AG04450 (cell line): ENCODE data around the gene MAD1L1. TPM values are rescaled to one million over a fixed set of nuclear protein-coding genes. Genes with fewer than 3 reads are reported as not detected.

ENCODE experiments used
- CTCF ChIA-PET: fragments of 300-600, 350-600 bp; formaldehyde crosslinking; extraction: SDS; loops from one replicate; lab custom pipeline; 2022; ENCODE audit warnings: antibody characterized with exemption, inconsistent platforms; lab: Charles Lee
- POLR2A ChIA-PET: fragments of 350-600 bp; formaldehyde crosslinking; extraction: SDS; loops from one replicate; lab custom pipeline; 2021; ENCODE audit warnings: antibody characterized with exemption, inconsistent platforms; lab: Yijun Ruan, JAX
- DNase-seq: peaks from one replicate; pipeline ENCODE4 v3.0.0-alpha.2; 2011; ENCODE audit warnings: low read depth, low spot score
- H3K27ac ChIP-seq: one replicate; pipeline ENCODE4 v1.5.1; 2012; ENCODE audit warnings: low read depth, low read length, control low read depth
- H3K27me3 ChIP-seq: one replicate; pipeline ENCODE4 v1.6.0; 2012; ENCODE audit warnings: low read length; ENCODE audit not compliant: control insufficient read depth, insufficient read depth
- H3K4me3 ChIP-seq: 2 replicates; pipeline ENCODE4 v1.5.1; 2011; ENCODE audit warnings: mild to moderate bottlenecking, low read depth, low read length, control low read depth
- H3K9me3 ChIP-seq: 2 replicates; pipeline ENCODE4 v1.5.1; 2012; ENCODE audit warnings: low read length; ENCODE audit not compliant: control insufficient read depth, insufficient read depth
- polyA plus RNA-seq: library from polyadenylated mRNA; depleted of rRNA; stranded (reverse); fragments of >200 nt; gene quantifications from 2 replicates; pipeline ENCODE4 v1.2.3, GENCODE V29; 2011
- TF ChIP-seq, protein P1 (sequence below): IDR thresholded peaks from 2 replicates; pipeline ENCODE4 v1.5.1; 2011; ENCODE audit warnings: low read depth, low read length, control low read depth, inconsistent platforms

Gene MAD1L1
- polyA plus RNA-seq, 1 experiment, result 11.9 TPM

DNA sequence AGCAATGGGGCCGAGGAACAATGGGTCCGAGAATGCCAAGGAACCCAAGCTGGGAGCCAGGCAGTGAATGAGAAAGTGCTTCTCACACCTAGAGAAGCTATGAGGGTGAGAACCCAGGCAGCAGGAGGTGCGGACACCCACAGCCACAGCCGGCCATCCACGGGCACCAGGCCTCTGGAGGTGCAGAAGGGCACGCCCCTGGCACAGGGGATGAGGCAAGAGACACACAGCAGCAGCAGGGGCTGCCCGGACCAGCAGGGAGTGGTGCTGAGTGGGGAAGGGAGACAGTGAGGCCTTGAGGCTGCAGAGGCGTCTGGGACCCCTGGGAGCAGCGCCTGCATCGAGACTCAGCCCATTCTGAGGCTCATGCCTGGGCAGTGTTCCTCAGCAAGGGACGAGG lies 135.3 kb downstream of the MAD1L1 start:
- no peak for DNase-seq
- H3K4me3 ChIP-seq, result no peak overlapping the region
- TF ChIP-seq, protein P1, sequence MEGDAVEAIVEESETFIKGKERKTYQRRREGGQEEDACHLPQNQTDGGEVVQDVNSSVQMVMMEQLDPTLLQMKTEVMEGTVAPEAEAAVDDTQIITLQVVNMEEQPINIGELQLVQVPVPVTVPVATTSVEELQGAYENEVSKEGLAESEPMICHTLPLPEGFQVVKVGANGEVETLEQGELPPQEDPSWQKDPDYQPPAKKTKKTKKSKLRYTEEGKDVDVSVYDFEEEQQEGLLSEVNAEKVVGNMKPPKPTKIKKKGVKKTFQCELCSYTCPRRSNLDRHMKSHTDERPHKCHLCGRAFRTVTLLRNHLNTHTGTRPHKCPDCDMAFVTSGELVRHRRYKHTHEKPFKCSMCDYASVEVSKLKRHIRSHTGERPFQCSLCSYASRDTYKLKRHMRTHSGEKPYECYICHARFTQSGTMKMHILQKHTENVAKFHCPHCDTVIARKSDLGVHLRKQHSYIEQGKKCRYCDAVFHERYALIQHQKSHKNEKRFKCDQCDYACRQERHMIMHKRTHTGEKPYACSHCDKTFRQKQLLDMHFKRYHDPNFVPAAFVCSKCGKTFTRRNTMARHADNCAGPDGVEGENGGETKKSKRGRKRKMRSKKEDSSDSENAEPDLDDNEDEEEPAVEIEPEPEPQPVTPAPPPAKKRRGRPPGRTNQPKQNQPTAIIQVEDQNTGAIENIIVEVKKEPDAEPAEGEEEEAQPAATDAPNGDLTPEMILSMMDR, result no peak
- POLR2A ChIA-PET, result no interaction called here
- CTCF ChIA-PET, result no interaction called here
- H3K27me3 ChIP-seq, result no peaks in the 10 kb centered on the region
- no peak overlapping the region for H3K27ac ChIP-seq
- H3K9me3 ChIP-seq, result no peaks in the 10 kb centered on the region; the same call in 1 of the 2 replicates

DNA sequence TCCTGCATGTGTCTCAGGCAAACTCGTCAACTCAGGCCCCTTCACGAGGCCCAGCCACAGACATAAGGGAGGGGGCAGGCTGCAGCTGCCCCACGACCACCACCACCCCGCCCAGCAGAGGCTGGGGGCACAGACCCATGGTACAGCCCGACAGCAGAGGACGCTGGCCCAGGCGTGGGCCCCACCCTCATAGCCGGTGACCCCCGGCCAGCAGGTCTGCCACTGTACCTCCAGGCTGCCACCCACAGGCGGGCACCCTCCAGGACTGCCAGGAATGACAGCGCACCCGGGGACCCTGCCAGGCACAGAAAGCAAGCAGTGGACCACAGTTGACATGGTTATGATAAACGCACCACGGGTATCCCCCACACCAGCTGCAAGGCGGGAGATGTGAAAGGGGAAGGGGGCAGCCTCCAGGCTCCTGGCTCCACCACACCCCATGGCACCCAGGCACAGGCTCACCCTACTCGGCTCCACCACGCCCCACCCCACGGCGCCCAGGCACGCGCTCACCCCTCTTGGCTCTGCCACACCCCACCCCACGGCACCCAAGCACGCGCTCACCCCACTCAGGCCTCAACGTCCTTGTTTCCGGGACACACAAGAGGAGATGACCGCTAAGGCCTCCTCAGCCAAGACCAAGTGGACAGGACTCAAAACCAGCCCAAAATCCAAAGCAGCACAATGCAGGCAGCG lies 135.9 kb downstream of the MAD1L1 start:
- POLR2A ChIA-PET, result no interaction called here
- Histone ChIP-seq H3K9me3 (no peaks in the 10 kb centered on the region; the same call in 1 of the 2 replicates), H3K27me3 (no peaks in the 10 kb centered on the region), H3K27ac (no peak overlapping the region), H3K4me3 (no peak overlapping the region)
- no peak for DNase-seq
- TF ChIP-seq, protein P1, result no peak
- CTCF ChIA-PET, result interaction anchor here (0.8 kb wide), 1 partner anchor 8 kb away, joined by 3 read pairs; no protein-coding TSS in a partner anchor

DNA sequence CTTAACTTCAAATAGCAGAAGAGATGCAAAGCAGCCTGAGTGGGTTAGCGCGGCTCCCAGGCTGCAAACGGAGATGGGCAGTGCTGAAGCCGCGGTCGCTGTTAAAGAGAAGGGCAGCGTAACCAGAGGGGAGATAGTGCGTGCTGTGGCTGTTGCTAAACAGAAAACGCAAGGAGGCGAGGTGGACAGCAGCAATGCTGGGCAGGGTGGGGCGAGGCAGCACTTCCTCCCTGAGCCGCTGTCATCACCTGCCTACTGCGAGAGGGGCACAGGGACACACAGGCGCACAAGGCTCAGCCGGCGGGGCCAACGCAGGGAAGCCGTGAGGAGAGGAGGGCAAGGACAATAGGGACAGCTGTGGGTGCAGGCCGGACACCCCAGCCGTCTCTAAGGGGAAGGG lies 137.3 kb downstream of the MAD1L1 start:
- no peak overlapping the region for H3K4me3 ChIP-seq

DNA sequence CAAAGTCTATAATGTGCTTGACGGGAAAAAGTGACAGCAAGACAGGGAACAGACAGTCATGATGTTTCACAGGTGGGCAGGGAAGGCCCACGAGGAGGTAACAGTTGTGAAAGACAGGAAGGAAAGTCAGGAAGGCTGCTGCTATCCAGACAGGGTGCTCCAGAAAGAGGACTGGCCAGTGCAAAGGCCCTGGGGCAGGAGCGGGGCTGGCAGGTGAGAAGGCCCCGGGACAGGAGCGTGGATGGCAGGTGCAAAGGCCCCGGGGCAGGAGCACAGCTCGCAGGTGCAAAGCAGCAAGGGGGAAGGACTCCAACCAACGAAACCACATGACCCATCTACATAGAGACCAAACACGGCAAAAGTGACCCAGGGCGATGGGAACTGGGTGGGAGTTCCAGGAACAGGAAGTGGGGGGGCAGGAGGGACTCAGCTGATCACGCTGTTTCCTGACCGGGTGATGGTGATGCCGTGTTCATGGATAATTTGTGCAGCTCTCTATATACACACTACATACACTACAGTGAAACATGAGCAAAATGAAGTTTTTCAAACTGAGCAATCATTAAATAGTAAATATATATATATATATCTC lies 138.2 kb downstream of the MAD1L1 start:
- no peak overlapping the region for H3K4me3 ChIP-seq
- ChIA-PET CTCF (interaction anchor here (1.3 kb wide), 1 partner anchor 12 kb away, joined by 4 read pairs; no protein-coding TSS in a partner anchor), POLR2A (no interaction called here)
- no peak for DNase-seq
- TF ChIP-seq, protein P1, result no peak
- no peak overlapping the region for H3K27ac ChIP-seq
- no peaks in the 10 kb centered on the region; the same call in 1 of the 2 replicates for H3K9me3 ChIP-seq
- no peaks in the 10 kb centered on the region for H3K27me3 ChIP-seq

More for the DNA sequence above, 137.3 kb downstream of the MAD1L1 start:
- ChIA-PET POLR2A (no interaction called here), CTCF (no interaction called here)
- Histone ChIP-seq H3K27me3 (no peaks in the 10 kb centered on the region), H3K27ac (no peak overlapping the region), H3K9me3 (no peaks in the 10 kb centered on the region; the same call in 1 of the 2 replicates)
- TF ChIP-seq, protein P1, result no peak
- no peak for DNase-seq

DNA sequence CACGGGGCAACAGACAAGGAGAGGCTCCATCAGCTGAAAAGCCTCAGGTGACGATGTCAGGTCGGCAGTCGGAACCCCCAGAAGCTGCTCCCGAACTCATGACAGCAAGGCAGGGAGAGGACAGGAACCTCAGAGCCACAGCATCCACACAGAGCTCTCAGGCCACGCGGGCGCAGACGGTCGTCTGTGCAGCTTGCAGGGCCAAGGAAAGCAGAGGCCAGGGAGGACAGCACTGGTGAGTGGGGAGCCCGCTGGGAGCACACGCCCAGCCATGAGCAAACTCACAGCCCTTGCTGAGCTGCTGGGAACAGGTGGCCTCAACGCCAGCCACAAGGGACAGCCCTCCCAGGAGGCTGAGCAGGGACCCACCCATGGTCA lies 138.9 kb downstream of the MAD1L1 start:
- Histone ChIP-seq H3K27me3 (no peaks in the 10 kb centered on the region), H3K27ac (no peak overlapping the region), H3K9me3 (peaks cover 2% of the 10 kb centered on the region; the same call in 1 of the 2 replicates), H3K4me3 (no peak overlapping the region)
- TF ChIP-seq, protein P1, result no peak
- CTCF ChIA-PET, result interaction anchor here (1.3 kb wide), 1 partner anchor 11 kb away, joined by 4 read pairs; no protein-coding TSS in a partner anchor
- DNase-seq, result no peak
- POLR2A ChIA-PET, result no interaction called here
